GM23338 (cell line): ENCODE measurements around the gene NF1. TPM values are rescaled to one million over a fixed set of nuclear protein-coding genes. Genes with fewer than 3 reads are reported as not detected.
A peak's percentile ranks its signal among the peaks of the same experiment; 100 is the strongest.

Experiments used
- ATAC-seq: fragments of 200-7000 bp; cut with Tn5 transposase; 3 replicates; pipeline ENCODE4 v1.9.1; 2020
- DNase-seq: peaks from one replicate; pipeline ENCODE4 v3.0.0-alpha.2; 2015; ENCODE audit warnings: low spot score
- H2AFZ ChIP-seq: fragments of 200-600 bp; sonication (generic); 2 replicates; pipeline ENCODE4 v1.8.0; 2016; ENCODE audit warnings: antibody characterized with exemption, mild to moderate bottlenecking, moderate library complexity
- H3F3A ChIP-seq: fragments of 200-600 bp; sonication (generic); replicated peaks from 2 replicates; pipeline ENCODE4 v1.8.0; 2017; ENCODE audit warnings: antibody characterized with exemption, mixed run types, low read depth
- H3K27ac ChIP-seq: fragments of 200-600 bp; sonication (generic); 2 replicates; pipeline ENCODE4 v1.6.1; 2016; ENCODE audit warnings: low read depth
- H3K27me3 ChIP-seq: fragments of 200-600 bp; sonication (generic); 2 replicates; pipeline ENCODE4 v1.8.0; 2016; ENCODE audit warnings: mild to moderate bottlenecking, mixed run types, moderate library complexity; ENCODE audit not compliant: insufficient read depth
- H3K36me3 ChIP-seq: fragments of 200-600 bp; sonication (generic); 2 replicates; pipeline ENCODE4 v1.8.0; 2016; ENCODE audit warnings: mild to moderate bottlenecking; ENCODE audit not compliant: insufficient read depth
- H3K4me1 ChIP-seq: fragments of 200-600 bp; sonication (generic); 2 replicates; pipeline ENCODE4 v1.8.0; 2016; ENCODE audit warnings: mild to moderate bottlenecking, moderate library complexity; ENCODE audit not compliant: insufficient read depth
- H3K4me2 ChIP-seq: fragments of 200-600 bp; sonication (generic); 2 replicates; pipeline ENCODE4 v1.7.1; 2017; ENCODE audit warnings: mixed run types
- H3K4me3 ChIP-seq: fragments of 200-600 bp; sonication (generic); 2 replicates; pipeline ENCODE4 v1.6.1; 2016; ENCODE audit warnings: mixed run types
- H3K79me2 ChIP-seq: fragments of 200-600 bp; sonication (generic); replicated peaks from 2 replicates; pipeline ENCODE4 v1.8.0; 2017; ENCODE audit warnings: mild to moderate bottlenecking; ENCODE audit not compliant: insufficient read depth
- H3K9me2 ChIP-seq: fragments of 200-600 bp; sonication (generic); 2 replicates; pipeline ENCODE4 v1.8.0; 2017; ENCODE audit not compliant: insufficient read depth
- H4K20me1 ChIP-seq: fragments of 200-600 bp; sonication (generic); replicated peaks from 2 replicates; pipeline ENCODE4 v1.8.0; 2017; ENCODE audit warnings: mild to moderate bottlenecking; ENCODE audit not compliant: insufficient read depth
- H3K27ac Mint-ChIP-seq: 2 replicates; pipeline ENCODE4 v1.8.0; 2020; ENCODE audit warnings: inconsistent platforms, mild to moderate bottlenecking, moderate library complexity, mixed read lengths
- H3K27me3 Mint-ChIP-seq: 3 replicates; pipeline ENCODE4 v1.8.0; 2022; ENCODE audit warnings: low read depth, mild to moderate bottlenecking, moderate library complexity, mixed read lengths, inconsistent platforms; ENCODE audit not compliant: insufficient read depth, poor library complexity
- H3K36me3 Mint-ChIP-seq: 3 replicates; pipeline ENCODE4 v1.8.0; 2021; ENCODE audit warnings: low read depth, mild to moderate bottlenecking, inconsistent platforms, moderate library complexity, mixed read lengths
- H3K4me1 Mint-ChIP-seq: 3 replicates; pipeline ENCODE4 v1.8.0; 2020; ENCODE audit warnings: mild to moderate bottlenecking, inconsistent platforms, mixed read lengths
- H3K4me3 Mint-ChIP-seq: 3 replicates; pipeline ENCODE4 v1.8.0; 2021; ENCODE audit warnings: moderate library complexity, mild to moderate bottlenecking, inconsistent platforms, mixed read lengths
- H3K9me3 Mint-ChIP-seq: 3 replicates; pipeline ENCODE4 v1.8.0; 2020; ENCODE audit warnings: moderate library complexity, mild to moderate bottlenecking, inconsistent platforms, mixed read lengths
- CREB1 ChIP-seq: fragments of 250-450 bp; sonication (Bioruptor Pico); IDR thresholded peaks from 2 replicates; pipeline ENCODE4 v1.5.0; 2020; ENCODE audit warnings: low read depth, mild to moderate bottlenecking, moderate library complexity
- ETS1 ChIP-seq: IDR thresholded peaks from 2 replicates; pipeline ENCODE4 v1.6.1; 2016; ENCODE audit warnings: antibody characterized with exemption
- EZH2 ChIP-seq: fragments of 200-600 bp; sonication (generic); IDR thresholded peaks from one replicate; pipeline ENCODE4 v1.8.0; 2017; ENCODE audit warnings: antibody characterized with exemption, mild to moderate bottlenecking, low read depth; ENCODE audit not compliant: unreplicated experiment
- EZH2phosphoT487 ChIP-seq: fragments of 200-600 bp; sonication (generic); IDR thresholded peaks from one replicate; pipeline ENCODE4 v1.8.1; 2018; ENCODE audit warnings: antibody characterized with exemption; ENCODE audit not compliant: unreplicated experiment
- JUNB ChIP-seq: IDR thresholded peaks from one replicate; pipeline ENCODE4 v1.6.1; 2016; ENCODE audit warnings: antibody characterized with exemption; ENCODE audit not compliant: unreplicated experiment
- NANOG ChIP-seq: IDR thresholded peaks from 2 replicates; pipeline ENCODE4 v1.6.1; 2016; ENCODE audit warnings: antibody characterized with exemption, borderline replicate concordance
- POLR2AphosphoS5 ChIP-seq: IDR thresholded peaks from 2 replicates; pipeline ENCODE4 v1.6.1; 2016; ENCODE audit warnings: antibody characterized with exemption, low read depth
- STAT1 ChIP-seq: IDR thresholded peaks from one replicate; pipeline ENCODE4 v1.6.1; 2016; ENCODE audit warnings: antibody characterized with exemption; ENCODE audit not compliant: unreplicated experiment
- ZNF114 ChIP-seq: fragments of 250-450 bp; sonication (Bioruptor Pico); IDR thresholded peaks from 2 replicates; pipeline ENCODE4 v1.5.0; 2020; ENCODE audit warnings: mild to moderate bottlenecking, moderate library complexity
- ZNF331 ChIP-seq: fragments of 250-450 bp; sonication (Bioruptor Pico); IDR thresholded peaks from 2 replicates; pipeline ENCODE4 v1.5.0; 2020; ENCODE audit warnings: low read depth, mild to moderate bottlenecking, moderate library complexity
- ZNF462 ChIP-seq: fragments of 250-450 bp; sonication (Bioruptor Pico); IDR thresholded peaks from 2 replicates; pipeline ENCODE4 v1.5.0; 2020; ENCODE audit warnings: mild to moderate bottlenecking, moderate library complexity
- polyA plus RNA-seq: library from polyadenylated mRNA; unstranded; fragments of >200 nt; fragmentation: Nextera tagmentation; extraction: Ambion mirVana; gene quantifications from 2 replicates; pipeline ENCODE4 v1.2.1, GENCODE V29; 2016
- total RNA-seq: library from RNA; depleted of rRNA; stranded (reverse); fragments of >200 nt; shearing (Covaris generic); gene quantifications from 2 replicates; pipeline ENCODE4 v1.2.3, GENCODE V29; 2014
- TF ChIP-seq, protein P1 (sequence below), 2 experiments: fragments of 200-600 bp in 1 of 2; sonication (generic) in 1 of 2; conservative IDR thresholded peaks; 2 replicates each; pipeline versions ENCODE4 v1.5.1 to v1.6.1; 2016 to 2017; ENCODE audit warnings: antibody characterized with exemption in 2 of 2, low read depth in 2 of 2, mild to moderate bottlenecking in 2 of 2, moderate library complexity in 1 of 2
- TF ChIP-seq, protein P2 (sequence below): IDR thresholded peaks from one replicate; pipeline ENCODE4 v1.6.1; 2018; ENCODE audit warnings: antibody characterized with exemption; ENCODE audit not compliant: unreplicated experiment

NF1 gene
- total and polyA plus RNA-seq, 2 experiments from 2014 or later: 16.3 to 49.7 TPM

GRCh38 chr17:31357839-31358394, 263.1 kb downstream of the NF1 start:
- Histone ChIP-seq H3K27me3 (no peaks in the 10 kb centered on the region), H3K4me1 (no peaks in the 10 kb centered on the region), H3K4me3 (no peak overlapping the region), H2AFZ (no peak overlapping the region), H3K79me2 (no peaks in the 10 kb centered on the region), H3F3A (no peaks in the 10 kb centered on the region), H3K9me2 (no peaks in the 10 kb centered on the region), H4K20me1 (no peaks in the 10 kb centered on the region), H3K27ac (no peak overlapping the region), H3K36me3 (peaks cover 3% of the 10 kb centered on the region; the same call in 1 of the 2 replicates), H3K4me2 (no peak overlapping the region)
- ATAC-seq (no peak), DNase-seq (no peak)
- H3K36me3 Mint-ChIP-seq: peaks cover 9% of the 10 kb centered on the region; the same call in 2 of the 3 replicates
- no peaks in the 10 kb centered on the region for H3K9me3 Mint-ChIP-seq
- peaks cover 2% of the 10 kb centered on the region; the same call in 2 of the 3 replicates for H3K4me1 Mint-ChIP-seq
- no peak for TF ChIP-seq STAT1
- TF ChIP-seq, protein P1, sequence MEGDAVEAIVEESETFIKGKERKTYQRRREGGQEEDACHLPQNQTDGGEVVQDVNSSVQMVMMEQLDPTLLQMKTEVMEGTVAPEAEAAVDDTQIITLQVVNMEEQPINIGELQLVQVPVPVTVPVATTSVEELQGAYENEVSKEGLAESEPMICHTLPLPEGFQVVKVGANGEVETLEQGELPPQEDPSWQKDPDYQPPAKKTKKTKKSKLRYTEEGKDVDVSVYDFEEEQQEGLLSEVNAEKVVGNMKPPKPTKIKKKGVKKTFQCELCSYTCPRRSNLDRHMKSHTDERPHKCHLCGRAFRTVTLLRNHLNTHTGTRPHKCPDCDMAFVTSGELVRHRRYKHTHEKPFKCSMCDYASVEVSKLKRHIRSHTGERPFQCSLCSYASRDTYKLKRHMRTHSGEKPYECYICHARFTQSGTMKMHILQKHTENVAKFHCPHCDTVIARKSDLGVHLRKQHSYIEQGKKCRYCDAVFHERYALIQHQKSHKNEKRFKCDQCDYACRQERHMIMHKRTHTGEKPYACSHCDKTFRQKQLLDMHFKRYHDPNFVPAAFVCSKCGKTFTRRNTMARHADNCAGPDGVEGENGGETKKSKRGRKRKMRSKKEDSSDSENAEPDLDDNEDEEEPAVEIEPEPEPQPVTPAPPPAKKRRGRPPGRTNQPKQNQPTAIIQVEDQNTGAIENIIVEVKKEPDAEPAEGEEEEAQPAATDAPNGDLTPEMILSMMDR (conservative IDR thresholded peaks at IDR 0.05; ENCODE audit: low read depth in 2 of 2): no peak
- TF ChIP-seq EZH2: no peak
- TF ChIP-seq CREB1: no peak
- TF ChIP-seq ETS1: no peak
- no peak for TF ChIP-seq NANOG
- TF ChIP-seq EZH2phosphoT487: no peak
- TF ChIP-seq ZNF114 (CRISPR knock-in tag): no peak
- TF ChIP-seq JUNB: no peak
- TF ChIP-seq POLR2AphosphoS5: no peak
- no peak for TF ChIP-seq ZNF331 (CRISPR knock-in tag)
- TF ChIP-seq, protein P2, sequence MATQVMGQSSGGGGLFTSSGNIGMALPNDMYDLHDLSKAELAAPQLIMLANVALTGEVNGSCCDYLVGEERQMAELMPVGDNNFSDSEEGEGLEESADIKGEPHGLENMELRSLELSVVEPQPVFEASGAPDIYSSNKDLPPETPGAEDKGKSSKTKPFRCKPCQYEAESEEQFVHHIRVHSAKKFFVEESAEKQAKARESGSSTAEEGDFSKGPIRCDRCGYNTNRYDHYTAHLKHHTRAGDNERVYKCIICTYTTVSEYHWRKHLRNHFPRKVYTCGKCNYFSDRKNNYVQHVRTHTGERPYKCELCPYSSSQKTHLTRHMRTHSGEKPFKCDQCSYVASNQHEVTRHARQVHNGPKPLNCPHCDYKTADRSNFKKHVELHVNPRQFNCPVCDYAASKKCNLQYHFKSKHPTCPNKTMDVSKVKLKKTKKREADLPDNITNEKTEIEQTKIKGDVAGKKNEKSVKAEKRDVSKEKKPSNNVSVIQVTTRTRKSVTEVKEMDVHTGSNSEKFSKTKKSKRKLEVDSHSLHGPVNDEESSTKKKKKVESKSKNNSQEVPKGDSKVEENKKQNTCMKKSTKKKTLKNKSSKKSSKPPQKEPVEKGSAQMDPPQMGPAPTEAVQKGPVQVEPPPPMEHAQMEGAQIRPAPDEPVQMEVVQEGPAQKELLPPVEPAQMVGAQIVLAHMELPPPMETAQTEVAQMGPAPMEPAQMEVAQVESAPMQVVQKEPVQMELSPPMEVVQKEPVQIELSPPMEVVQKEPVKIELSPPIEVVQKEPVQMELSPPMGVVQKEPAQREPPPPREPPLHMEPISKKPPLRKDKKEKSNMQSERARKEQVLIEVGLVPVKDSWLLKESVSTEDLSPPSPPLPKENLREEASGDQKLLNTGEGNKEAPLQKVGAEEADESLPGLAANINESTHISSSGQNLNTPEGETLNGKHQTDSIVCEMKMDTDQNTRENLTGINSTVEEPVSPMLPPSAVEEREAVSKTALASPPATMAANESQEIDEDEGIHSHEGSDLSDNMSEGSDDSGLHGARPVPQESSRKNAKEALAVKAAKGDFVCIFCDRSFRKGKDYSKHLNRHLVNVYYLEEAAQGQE: no peak
- TF ChIP-seq ZNF462 (CRISPR knock-in tag): no peak
- no peaks in the 10 kb centered on the region for H3K27me3 Mint-ChIP-seq
- no peak overlapping the region for H3K4me3 Mint-ChIP-seq
- peak overlapping the region; percentile 45 for H3K27ac Mint-ChIP-seq
